ENCODE data around the gene LCT. TPM values are rescaled to one million over a fixed set of nuclear protein-coding genes. Genes with fewer than 3 reads are reported as not detected.

The LCT gene
- total RNA-seq, 1 experiment from 2014 or later = 0.04 TPM

DNA sequence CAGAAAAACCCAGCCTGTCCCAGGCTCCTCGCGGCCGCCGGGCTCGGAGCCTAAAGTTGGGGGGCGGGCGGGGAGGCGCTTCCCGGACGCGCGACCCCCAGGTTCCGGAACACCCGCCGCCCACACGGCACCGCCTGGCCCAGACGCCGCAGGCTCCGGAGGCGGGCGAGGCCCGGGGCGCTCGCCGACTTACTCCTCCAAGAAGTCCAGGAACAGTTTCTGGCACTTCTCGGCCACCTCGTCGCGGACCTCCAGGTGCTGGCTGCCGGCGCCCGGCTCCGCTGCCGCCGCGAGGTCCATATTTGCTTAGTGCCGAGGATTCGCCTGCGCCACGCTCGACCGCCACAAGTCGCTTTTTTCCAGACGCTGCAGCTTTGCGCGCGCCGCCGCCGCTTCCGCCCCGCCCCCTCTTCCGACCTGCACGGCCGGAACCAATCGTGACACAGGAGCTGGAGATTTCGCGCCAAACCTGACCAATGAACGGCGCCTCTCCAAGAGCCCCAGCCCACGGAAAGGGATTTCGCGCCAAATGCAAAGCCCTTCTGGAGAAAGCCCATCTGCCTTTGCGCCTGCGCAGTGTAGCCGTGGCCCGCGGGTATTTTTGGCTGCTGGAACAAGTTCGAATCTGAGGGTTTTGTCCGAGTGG lies 39.2 kb upstream of the LCT start, which contains the start of gene MCM6:
MCM6 (minus strand) TSS at position 378 of the 646 bp plus-strand sequence; CDS start at position 300, 78 bp downstream.
- Histone ChIP-seq H2AFZ (ENCODE audit: low read length) (no peak within 1 kb of the TSS), H3K27me3 (ENCODE audit: insufficient read depth, low read length) (no peaks in the 10 kb centered on the region), H3K9ac (ENCODE audit: extremely low read depth, insufficient read length, low read length) (peak within 1 kb of the TSS; percentile 92), H3K27ac (ENCODE audit: insufficient read length, low read depth, low read length) (no peak within 1 kb of the TSS), H3K56ac (ENCODE audit: insufficient read length, low read depth, low read length) (no peak within 1 kb of the TSS), H2BK5ac (ENCODE audit: insufficient read length, low read length) (no peak within 1 kb of the TSS), H4K8ac (replicated peaks; ENCODE audit: insufficient read length, low read depth, low read length) (no peak within 1 kb of the TSS), H3K4me2 (ENCODE audit: insufficient read depth, insufficient read length, low read length) (peak within 1 kb of the TSS; percentile 55), H4K91ac (ENCODE audit: insufficient read length, low read depth, low read length) (no peak within 1 kb of the TSS), H2BK120ac (ENCODE audit: low read depth, low read length, poor library complexity, severe bottlenecking) (peak within 1 kb of the TSS; percentile 88), H3K9me3 (ENCODE audit: control insufficient read depth, low read depth, low read length) (no peaks in the 10 kb centered on the region), H2BK12ac (ENCODE audit: insufficient read length, low read depth, low read length) (no peak within 1 kb of the TSS), H3K79me1 (ENCODE audit: insufficient read depth, low read depth, low read length, poor library complexity, severe bottlenecking) (peaks cover 7% of the 10 kb centered on the region), H3K14ac (ENCODE audit: insufficient read depth, low read length) (peak within 1 kb of the TSS; percentile 94), H3K79me2 (ENCODE audit: insufficient read depth, low read length) (peaks cover 16% of the 10 kb centered on the region; the same call in 1 of the 2 replicates), H3K4ac (ENCODE audit: low read depth, low read length) (peak within 1 kb of the TSS; percentile 2), H4K5ac (ENCODE audit: insufficient read length, low read depth, low read length) (no peak within 1 kb of the TSS), H2BK15ac (ENCODE audit: low read depth, low read length) (no peak within 1 kb of the TSS), H3K23me2 (ENCODE audit: insufficient read length, low read depth, low read length, poor library complexity, severe bottlenecking) (peaks cover 10% of the 10 kb centered on the region), H2BK20ac (ENCODE audit: low read depth, low read length, poor library complexity, severe bottlenecking) (no peak within 1 kb of the TSS), H3T11ph (ENCODE audit: low read length) (no peak within 1 kb of the TSS), H3K23ac (ENCODE audit: insufficient read length, low read depth, low read length) (no peak within 1 kb of the TSS), H3K18ac (ENCODE audit: insufficient read length, low read depth, low read length) (peak within 1 kb of the TSS; percentile 73), H3K4me1 (ENCODE audit: insufficient read depth, low read length) (no peaks in the 10 kb centered on the region), H2AK5ac (ENCODE audit: insufficient read length, low read length) (no peak within 1 kb of the TSS), H4K20me1 (ENCODE audit: control insufficient read depth, insufficient read depth, insufficient read length) (no peaks in the 10 kb centered on the region)
- peaks cover 23 to 30% of the 10 kb centered on the region in 2 experiments for H3K4me1 Mint-ChIP-seq
- H3K9me3 Mint-ChIP-seq = no peaks in the 10 kb centered on the region
- no peaks in the 10 kb centered on the region for H3K27me3 Mint-ChIP-seq (ENCODE audit: low read depth)
- TF ChIP-seq, protein P1, sequence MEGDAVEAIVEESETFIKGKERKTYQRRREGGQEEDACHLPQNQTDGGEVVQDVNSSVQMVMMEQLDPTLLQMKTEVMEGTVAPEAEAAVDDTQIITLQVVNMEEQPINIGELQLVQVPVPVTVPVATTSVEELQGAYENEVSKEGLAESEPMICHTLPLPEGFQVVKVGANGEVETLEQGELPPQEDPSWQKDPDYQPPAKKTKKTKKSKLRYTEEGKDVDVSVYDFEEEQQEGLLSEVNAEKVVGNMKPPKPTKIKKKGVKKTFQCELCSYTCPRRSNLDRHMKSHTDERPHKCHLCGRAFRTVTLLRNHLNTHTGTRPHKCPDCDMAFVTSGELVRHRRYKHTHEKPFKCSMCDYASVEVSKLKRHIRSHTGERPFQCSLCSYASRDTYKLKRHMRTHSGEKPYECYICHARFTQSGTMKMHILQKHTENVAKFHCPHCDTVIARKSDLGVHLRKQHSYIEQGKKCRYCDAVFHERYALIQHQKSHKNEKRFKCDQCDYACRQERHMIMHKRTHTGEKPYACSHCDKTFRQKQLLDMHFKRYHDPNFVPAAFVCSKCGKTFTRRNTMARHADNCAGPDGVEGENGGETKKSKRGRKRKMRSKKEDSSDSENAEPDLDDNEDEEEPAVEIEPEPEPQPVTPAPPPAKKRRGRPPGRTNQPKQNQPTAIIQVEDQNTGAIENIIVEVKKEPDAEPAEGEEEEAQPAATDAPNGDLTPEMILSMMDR (conservative IDR thresholded peaks at IDR 0.05) = no peak; the same call in 2 of the 3 replicates
- peaks cover 18 to 34% (median 33%) of the 10 kb centered on the region in 3 experiments for H3K36me3 Mint-ChIP-seq (ENCODE audit: insufficient read depth in 1 of 3, low read depth in 3 of 3)
- H3K4me3 Mint-ChIP-seq = peak within 1 kb of the TSS; percentile 85 to 90
- H3K27ac Mint-ChIP-seq = peak within 1 kb of the TSS; percentile 79 to 96 (median 92)
- no CpG with 5 or more reads among the region's 71 CpGs for WGBS (ENCODE audit: extremely low coverage, insufficient read length, low lambda C conversion rate)
- peak; percentile 99 for DNase-seq

All from H9 (cell line).